Muscle layer of colon (tissue), 2 donors: ENCODE data around the gene EPHA6.

ENCODE experiments used
- H3K27ac ChIP-seq: one replicate; pipeline ENCODE4 v1.7.0; 2013; ENCODE audit warnings: low read depth, mild to moderate bottlenecking, low read length, moderate library complexity
- H3K27me3 ChIP-seq, 2 donors: one replicate each; pipeline ENCODE4 v1.7.0; 2013; ENCODE audit warnings: low read length in 2 of 2, mild to moderate bottlenecking in 2 of 2; ENCODE audit not compliant: insufficient read depth in 2 of 2, control insufficient read depth in 1 of 2
- H3K36me3 ChIP-seq: one replicate; pipeline ENCODE4 v1.7.0; 2013; ENCODE audit warnings: mild to moderate bottlenecking, low read length; ENCODE audit not compliant: insufficient read depth
- H3K4me1 ChIP-seq: one replicate; pipeline ENCODE4 v1.7.0; 2013; ENCODE audit warnings: mild to moderate bottlenecking, low read length; ENCODE audit not compliant: insufficient read depth
- H3K4me3 ChIP-seq, 2 donors: one replicate each; pipeline ENCODE4 v1.7.0; 2013; ENCODE audit warnings: low read length in 2 of 2, low read depth in 1 of 2, mild to moderate bottlenecking in 1 of 2, moderate library complexity in 1 of 2
- H3K9ac ChIP-seq: one replicate; pipeline ENCODE4 v1.7.0; 2013; ENCODE audit warnings: low read length
- H3K9me3 ChIP-seq: one replicate; pipeline ENCODE4 v1.7.0; 2013; ENCODE audit warnings: mild to moderate bottlenecking, low read length
- donor health status: abdominal sarcoma.
- donor health status: Adenocarcinoma of cecum.

The EPHA6 gene

DNA sequence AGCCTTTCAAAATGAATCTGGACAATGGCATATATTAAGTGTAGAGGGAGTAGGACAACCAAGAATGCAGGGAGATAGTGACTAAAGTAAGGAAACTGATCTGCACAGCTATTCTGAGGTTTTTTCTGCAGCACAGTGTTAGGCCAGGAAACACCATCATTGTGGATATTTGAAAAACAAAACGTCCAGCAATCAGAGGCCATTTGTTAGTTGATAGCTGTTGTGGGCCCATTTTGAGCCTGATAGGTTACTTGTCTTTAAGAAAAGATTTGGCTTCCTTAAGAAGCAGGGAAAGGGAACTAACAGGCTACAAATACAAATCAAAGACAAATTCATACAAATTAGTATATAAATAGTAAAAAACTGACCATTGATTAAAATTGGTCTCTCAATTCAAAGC, 574.4 kb downstream of the EPHA6 start:
- Histone ChIP-seq H3K4me1 (no peaks in the 10 kb centered on the region), H3K9ac (no peak overlapping the region), H3K36me3 (no peaks in the 10 kb centered on the region), H3K27me3 (no peaks in the 10 kb centered on the region), H3K4me3 (no peak overlapping the region), H3K9me3 (no peaks in the 10 kb centered on the region), H3K27ac (no peak overlapping the region)

DNA sequence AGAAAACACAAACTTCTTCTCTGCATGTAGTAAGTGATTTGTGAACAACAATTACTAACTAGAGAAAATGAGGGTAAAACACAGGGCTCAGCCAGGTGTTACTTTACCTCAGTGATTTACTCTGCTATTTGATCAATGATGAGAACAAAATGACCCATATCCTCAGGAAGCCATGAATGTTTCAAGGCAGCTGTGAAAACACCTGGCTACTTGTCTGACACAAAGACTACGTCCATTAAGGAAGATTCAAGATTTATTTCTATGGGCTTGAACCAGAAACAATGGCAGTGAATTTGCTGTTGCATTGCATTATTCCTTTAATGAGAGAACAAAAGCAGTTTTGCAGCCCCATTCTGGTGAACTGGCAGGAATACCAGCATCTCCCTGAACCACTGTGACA, 575.5 kb downstream of the EPHA6 start:
- no peaks in the 10 kb centered on the region for H3K9me3 ChIP-seq
- H3K4me1 ChIP-seq: no peaks in the 10 kb centered on the region

DNA sequence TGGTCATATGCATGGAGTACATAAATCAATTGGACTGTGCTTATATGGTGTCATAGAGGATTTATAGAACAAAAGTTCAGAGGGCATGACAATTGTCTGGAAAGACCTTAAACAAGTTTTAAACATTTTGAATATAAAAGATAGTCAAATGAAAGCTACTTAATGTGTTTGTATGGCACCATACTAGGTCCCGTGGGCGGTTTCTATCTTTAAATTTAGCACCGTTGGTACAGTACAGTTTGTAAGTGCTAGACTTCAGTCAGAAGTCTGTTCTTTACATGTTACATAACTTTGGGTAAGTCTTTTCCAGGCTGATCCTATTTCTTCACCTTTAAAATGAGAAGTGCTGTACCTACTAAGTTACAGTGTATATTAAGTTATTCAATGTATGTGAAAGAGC, 576.8 kb downstream of the EPHA6 start:
- no peaks in the 10 kb centered on the region for H3K4me1 ChIP-seq
- H3K27me3 ChIP-seq: no peaks in the 10 kb centered on the region
- no peaks in the 10 kb centered on the region for H3K9me3 ChIP-seq
- H3K9ac ChIP-seq: no peak overlapping the region
- H3K36me3 ChIP-seq: no peaks in the 10 kb centered on the region
- H3K4me3 ChIP-seq: no peak overlapping the region
- H3K27ac ChIP-seq: no peak overlapping the region

More for the DNA sequence above, 575.5 kb downstream of the EPHA6 start:
- Histone ChIP-seq H3K27me3 (no peaks in the 10 kb centered on the region), H3K4me3 (no peak overlapping the region), H3K36me3 (no peaks in the 10 kb centered on the region), H3K9ac (no peak overlapping the region), H3K27ac (no peak overlapping the region)

DNA sequence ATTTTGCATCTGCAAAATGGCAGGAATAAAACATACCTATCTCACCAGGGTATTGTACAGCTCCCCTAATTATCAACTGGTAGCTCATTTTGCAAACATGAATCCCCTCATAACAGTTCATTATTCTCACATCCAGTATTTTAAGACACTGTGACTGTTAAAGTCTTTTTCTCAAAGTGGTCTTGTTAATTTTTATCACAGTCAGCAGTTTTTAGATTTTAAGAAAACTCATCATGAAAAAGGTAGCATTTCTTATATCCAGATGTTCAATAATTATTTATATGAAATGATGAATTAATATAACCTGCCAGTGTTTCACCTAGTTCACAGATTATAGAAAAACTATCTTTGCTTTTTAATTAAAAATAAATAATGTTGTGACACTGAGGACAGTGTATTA, 595.2 kb downstream of the EPHA6 start:
- Histone ChIP-seq H3K27me3 (no peaks in the 10 kb centered on the region), H3K36me3 (no peaks in the 10 kb centered on the region), H3K27ac (no peak overlapping the region), H3K9ac (no peak overlapping the region), H3K4me1 (no peaks in the 10 kb centered on the region), H3K4me3 (no peak overlapping the region), H3K9me3 (no peaks in the 10 kb centered on the region)

DNA sequence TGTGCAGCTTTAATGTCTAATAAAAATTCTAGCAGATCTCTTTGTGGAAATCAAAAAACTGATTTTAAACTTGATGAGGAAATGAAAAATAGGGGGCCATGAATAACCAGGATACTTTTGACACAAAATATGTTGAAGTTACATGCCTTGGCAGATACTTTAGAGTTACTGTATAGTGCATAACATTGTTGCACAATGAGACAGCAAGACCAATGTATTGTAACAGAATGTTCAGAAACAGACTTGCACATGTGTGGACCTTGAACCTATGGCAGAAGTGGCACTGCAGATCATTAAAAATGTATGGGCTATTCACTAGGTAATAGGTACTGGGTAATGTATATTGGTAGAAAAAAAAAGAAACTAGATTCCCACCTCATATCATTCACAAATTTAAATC, 607.2 kb downstream of the EPHA6 start:
- no peak overlapping the region for H3K4me3 ChIP-seq
- H3K4me1 ChIP-seq: no peaks in the 10 kb centered on the region
- H3K27me3 ChIP-seq: no peaks in the 10 kb centered on the region
- no peak overlapping the region for H3K27ac ChIP-seq
- no peaks in the 10 kb centered on the region for H3K9me3 ChIP-seq
- H3K36me3 ChIP-seq: no peaks in the 10 kb centered on the region
- no peak overlapping the region for H3K9ac ChIP-seq

DNA sequence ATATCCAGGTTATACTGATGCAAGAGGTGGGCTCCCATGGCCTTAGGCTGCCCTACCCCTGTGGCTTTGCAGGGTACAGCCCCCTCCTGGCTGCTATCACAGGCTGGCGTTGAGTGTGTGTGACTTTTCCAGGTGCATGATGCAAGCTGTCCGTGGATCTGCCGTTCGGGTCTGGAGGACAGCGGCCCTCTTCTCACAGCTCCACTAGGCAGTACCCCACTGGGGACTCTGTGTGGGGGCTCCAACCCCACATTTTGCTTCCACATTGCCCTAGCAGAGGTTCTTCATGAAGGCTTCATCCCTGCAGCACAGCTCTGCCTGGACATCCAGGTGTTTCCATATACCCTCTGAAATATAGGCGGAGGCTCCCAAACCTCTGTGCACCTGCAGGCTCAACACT, 610.6 kb downstream of the EPHA6 start:
- H3K9ac ChIP-seq: no peak overlapping the region
- H3K27me3 ChIP-seq: no peaks in the 10 kb centered on the region
- H3K9me3 ChIP-seq: no peaks in the 10 kb centered on the region
- no peak overlapping the region for H3K27ac ChIP-seq
- H3K36me3 ChIP-seq: no peaks in the 10 kb centered on the region
- H3K4me1 ChIP-seq: peaks cover 5% of the 10 kb centered on the region
- H3K4me3 ChIP-seq: no peak overlapping the region

DNA sequence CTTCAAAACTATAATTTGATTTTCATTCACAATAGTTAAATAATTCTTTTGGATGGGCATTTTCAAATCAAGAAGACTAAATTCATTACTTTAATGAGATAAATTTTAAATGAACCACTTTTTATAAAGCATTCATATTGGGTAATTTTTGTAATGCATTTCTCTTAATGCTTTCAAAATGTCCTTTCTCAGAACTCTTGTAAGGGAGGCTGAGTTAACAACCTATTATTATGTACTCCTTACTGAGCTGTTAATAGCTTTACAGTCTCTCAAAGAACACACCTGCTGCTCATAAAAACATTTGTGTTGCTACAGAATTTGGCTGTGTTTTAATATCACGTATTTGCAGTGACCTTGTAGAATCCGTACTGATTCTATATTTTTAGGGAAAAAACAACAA, 616.2 kb downstream of the EPHA6 start:
- H3K9ac ChIP-seq: no peak overlapping the region
- H3K4me1 ChIP-seq: peaks cover 5% of the 10 kb centered on the region
- no peaks in the 10 kb centered on the region for H3K36me3 ChIP-seq
- H3K9me3 ChIP-seq: no peaks in the 10 kb centered on the region
- H3K4me3 ChIP-seq: no peak overlapping the region
- no peaks in the 10 kb centered on the region for H3K27me3 ChIP-seq
- no peak overlapping the region for H3K27ac ChIP-seq

DNA sequence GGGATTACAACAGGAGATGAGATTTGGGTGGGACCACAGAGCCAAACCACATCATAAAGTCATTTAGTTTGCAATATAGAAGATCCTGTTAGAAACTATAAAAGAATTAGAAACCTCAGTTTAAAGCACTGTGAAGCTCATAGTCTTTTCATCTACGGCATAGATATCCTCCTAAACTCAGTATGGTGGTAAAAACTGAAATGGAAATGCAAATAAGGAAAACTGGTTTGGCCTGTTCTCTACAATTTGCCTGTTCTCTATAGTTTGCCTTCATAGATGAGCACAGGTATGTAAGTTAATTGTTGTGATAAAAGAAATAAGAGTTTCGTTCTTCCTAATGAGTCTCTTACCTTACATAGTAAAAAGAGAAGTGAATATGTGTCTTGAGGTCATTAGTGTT, 618.5 kb downstream of the EPHA6 start:
- H3K36me3 ChIP-seq: no peaks in the 10 kb centered on the region

DNA sequence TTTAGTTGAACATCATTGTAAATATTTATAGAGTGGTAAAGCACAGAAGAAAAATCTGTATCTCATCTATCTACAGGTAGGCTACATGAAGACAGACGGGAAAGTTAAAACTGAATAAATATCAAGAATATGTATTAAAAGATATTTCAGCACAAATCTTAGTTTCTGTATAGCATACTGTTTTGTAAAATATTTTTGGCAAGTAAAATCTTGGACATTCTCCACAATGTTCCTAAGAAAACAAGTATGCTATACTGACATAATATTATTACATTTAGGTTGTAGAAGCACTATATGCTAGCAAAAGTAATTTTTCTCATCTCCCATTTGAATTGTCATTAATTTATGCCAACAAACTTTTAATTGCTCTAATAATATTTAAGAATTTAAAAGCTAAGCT, 623.7 kb downstream of the EPHA6 start:
- Histone ChIP-seq H3K27ac (no peak overlapping the region), H3K9ac (no peak overlapping the region), H3K4me3 (no peak overlapping the region), H3K36me3 (no peaks in the 10 kb centered on the region), H3K9me3 (no peaks in the 10 kb centered on the region), H3K4me1 (no peaks in the 10 kb centered on the region), H3K27me3 (no peaks in the 10 kb centered on the region)

More for the DNA sequence above, 618.5 kb downstream of the EPHA6 start:
- H3K4me1 ChIP-seq: peaks cover 5% of the 10 kb centered on the region
- H3K27me3 ChIP-seq: no peaks in the 10 kb centered on the region
- H3K9me3 ChIP-seq: no peaks in the 10 kb centered on the region
- H3K9ac ChIP-seq: no peak overlapping the region
- no peak overlapping the region for H3K4me3 ChIP-seq
- H3K27ac ChIP-seq: no peak overlapping the region

DNA sequence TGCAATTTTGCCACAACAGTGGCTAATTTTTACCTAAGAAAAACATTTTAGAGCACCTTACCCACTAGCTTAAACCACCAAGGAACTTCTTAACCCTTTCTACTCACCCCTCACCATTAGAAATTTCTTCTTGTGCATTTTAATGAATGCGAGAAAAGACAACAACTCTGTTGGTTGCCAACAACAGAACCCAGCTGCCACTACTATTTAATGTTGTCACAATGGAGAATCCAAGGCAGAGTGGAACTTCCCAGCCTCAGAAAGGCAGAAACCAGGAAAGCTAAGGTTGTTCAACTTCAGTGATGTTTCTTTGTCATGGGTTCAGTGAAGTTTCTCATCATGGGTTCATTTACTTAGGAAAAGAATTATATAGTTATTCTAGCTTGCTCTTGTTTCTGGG, 625.0 kb downstream of the EPHA6 start:
- Histone ChIP-seq H3K27ac (no peak overlapping the region), H3K4me1 (no peaks in the 10 kb centered on the region), H3K27me3 (no peaks in the 10 kb centered on the region), H3K36me3 (no peaks in the 10 kb centered on the region), H3K9me3 (no peaks in the 10 kb centered on the region), H3K4me3 (no peak overlapping the region), H3K9ac (no peak overlapping the region)

DNA sequence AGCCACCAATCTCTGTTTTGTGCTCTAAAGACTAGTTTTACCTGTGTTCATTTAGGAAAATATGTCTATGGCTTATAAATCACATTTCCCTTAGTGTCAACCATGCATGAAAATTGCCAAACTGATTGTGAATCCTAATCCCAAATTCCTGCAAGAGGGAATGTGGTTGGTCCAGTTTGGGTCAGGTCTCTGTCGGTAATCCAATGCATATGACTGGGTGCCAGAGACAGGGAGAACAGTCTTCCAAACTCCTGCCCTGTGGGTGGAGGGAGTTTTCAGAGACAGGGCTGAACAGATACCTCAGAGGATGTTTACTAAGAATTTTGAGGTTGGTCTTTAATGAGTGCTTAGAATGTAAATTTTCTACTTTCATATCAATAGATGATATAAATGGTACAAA, 649.6 kb downstream of the EPHA6 start:
- H3K9ac ChIP-seq: no peak overlapping the region
- H3K4me3 ChIP-seq: no peak overlapping the region
- no peaks in the 10 kb centered on the region for H3K36me3 ChIP-seq
- no peaks in the 10 kb centered on the region for H3K4me1 ChIP-seq
- H3K27ac ChIP-seq: no peak overlapping the region
- H3K9me3 ChIP-seq: no peaks in the 10 kb centered on the region
- no peaks in the 10 kb centered on the region for H3K27me3 ChIP-seq

DNA sequence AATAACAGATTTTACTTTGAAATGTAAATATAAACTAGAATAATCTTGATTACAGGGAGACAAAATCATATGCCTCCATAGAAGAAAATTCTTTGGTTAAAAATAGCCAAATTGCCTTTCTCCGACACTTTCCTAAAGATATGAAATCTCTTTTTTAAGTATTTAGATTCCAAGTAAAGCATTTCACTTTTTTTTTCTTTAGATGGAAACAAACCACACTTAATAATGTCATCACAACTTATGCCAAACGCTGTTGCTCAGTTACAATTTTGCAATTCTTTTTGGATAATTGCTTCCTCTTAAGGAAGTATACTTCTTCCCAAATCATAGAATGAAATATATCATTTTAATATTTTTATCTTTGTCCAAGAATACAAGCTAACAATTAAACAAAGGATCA, 656.1 kb downstream of the EPHA6 start:
- Histone ChIP-seq H3K9me3 (no peaks in the 10 kb centered on the region), H3K27ac (no peak overlapping the region), H3K4me1 (no peaks in the 10 kb centered on the region), H3K27me3 (no peaks in the 10 kb centered on the region), H3K9ac (no peak overlapping the region), H3K4me3 (no peak overlapping the region), H3K36me3 (no peaks in the 10 kb centered on the region)
